ENCODE results near the gene ZFAND2B. TPM values are rescaled to one million over a fixed set of nuclear protein-coding genes. Genes with fewer than 3 reads are reported as not detected.
"Not testable (repeated sequence)": the region's sequence is repeated elsewhere in the genome, so short reads cannot be mapped to it uniquely, and the experiment has no call there.

ZFAND2B gene
- total RNA-seq, 2 donors from 2014 or later: 21.7 to 83.8 TPM

DNA sequence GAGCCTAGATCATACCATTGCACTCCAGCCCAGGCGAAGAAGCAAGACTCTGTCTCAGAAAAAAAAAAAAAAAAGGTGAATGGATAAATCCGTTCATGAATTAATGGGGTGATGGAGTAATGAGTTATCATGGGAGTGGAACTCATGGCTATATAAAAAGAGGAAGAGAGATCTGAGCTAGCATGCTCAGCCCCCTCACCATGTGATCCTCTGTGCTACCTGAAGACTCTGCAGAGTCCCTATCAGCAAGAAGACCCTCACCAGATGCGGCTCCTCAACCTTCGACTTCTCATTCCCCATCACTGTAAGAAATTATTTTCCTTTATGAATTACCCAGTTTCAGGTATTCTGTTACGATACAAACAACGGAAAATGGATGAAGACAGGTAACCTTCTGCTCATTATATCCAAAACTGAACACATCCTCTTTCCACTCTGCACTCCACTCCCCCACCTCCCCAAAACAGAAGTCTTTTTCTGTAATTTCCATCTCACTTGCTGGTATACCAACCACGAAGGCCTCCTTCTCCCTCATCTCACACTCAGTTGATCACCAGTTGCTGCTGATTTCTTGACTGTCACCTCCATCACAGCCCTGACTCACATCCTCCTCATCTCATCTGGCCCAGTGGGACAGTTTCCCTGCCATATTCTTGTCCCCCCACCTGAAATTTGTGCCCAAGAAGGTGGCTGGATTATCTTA is 19.7 kb upstream of the ZFAND2B start:
- Histone ChIP-seq H3K27me3 (replicated peaks; ENCODE audit: insufficient read depth) (no peaks in the 10 kb centered on the region), H3K36me3 (peaks cover 20% of the 10 kb centered on the region), H3K4me1 (ENCODE audit: control insufficient read depth in 1 of 2, low read depth in 2 of 2) (no peaks in the 10 kb centered on the region), H3K4me3 (no peak overlapping the region), H3K27ac (no peak overlapping the region), H3K9me3 (no peaks in the 10 kb centered on the region)
- TF ChIP-seq, protein P1, sequence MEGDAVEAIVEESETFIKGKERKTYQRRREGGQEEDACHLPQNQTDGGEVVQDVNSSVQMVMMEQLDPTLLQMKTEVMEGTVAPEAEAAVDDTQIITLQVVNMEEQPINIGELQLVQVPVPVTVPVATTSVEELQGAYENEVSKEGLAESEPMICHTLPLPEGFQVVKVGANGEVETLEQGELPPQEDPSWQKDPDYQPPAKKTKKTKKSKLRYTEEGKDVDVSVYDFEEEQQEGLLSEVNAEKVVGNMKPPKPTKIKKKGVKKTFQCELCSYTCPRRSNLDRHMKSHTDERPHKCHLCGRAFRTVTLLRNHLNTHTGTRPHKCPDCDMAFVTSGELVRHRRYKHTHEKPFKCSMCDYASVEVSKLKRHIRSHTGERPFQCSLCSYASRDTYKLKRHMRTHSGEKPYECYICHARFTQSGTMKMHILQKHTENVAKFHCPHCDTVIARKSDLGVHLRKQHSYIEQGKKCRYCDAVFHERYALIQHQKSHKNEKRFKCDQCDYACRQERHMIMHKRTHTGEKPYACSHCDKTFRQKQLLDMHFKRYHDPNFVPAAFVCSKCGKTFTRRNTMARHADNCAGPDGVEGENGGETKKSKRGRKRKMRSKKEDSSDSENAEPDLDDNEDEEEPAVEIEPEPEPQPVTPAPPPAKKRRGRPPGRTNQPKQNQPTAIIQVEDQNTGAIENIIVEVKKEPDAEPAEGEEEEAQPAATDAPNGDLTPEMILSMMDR (IDR thresholded peaks at IDR 0.05): no peak
- DNase-seq (ENCODE audit: low spot score): no peak
- ATAC-seq (ENCODE audit: insufficient number of reproducible peaks, low FRiP score, low read depth): no peak

DNA sequence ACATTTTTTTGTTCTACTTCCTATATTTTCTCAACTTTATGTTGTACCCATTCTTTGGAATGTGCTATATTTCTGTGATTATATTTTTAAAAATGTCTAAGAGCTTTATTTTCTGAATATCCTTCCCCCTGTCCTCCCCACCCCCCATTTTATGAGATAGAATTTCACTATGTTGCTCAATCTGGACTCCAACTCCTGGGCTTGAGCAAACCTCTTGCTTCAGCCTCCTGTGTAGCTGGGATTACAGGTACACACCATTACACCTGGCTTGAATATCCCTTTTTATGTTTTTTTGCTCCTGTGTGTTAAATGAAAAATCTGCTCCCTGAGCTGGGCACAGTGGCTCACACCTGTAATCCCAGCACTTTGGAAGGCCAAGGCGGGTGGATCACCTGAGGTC is 9.2 kb upstream of the ZFAND2B start:
- no peaks in the 10 kb centered on the region for H3K4me1 ChIP-seq (ENCODE audit: control insufficient read depth in 1 of 2, low read depth in 2 of 2)

DNA sequence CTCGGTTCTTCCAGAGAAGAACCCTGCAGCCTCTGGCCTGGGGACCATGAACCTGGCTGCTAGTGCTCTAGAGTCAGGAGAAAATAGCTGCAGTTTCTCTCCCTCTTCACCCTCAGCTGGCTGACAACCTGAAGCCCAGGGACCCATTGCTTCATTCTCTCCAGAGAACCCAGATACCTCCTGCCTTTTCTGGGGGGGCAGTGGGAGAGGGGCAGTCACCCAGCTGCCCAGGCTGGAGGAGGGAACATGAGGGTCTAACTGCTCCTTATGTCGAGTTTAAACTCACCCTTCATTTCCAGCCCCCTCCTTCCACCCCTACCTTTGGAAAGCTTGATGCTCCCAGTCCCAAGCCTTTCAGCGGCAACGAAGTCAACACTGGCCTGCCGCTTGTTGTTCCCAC is 7.6 kb upstream of the ZFAND2B start:
- Histone ChIP-seq H3K27ac (no peak overlapping the region), H3K9me3 (no peaks in the 10 kb centered on the region), H3K36me3 (no peaks in the 10 kb centered on the region), H3K4me3 (no peak overlapping the region), H3K27me3 (replicated peaks; ENCODE audit: insufficient read depth) (no peaks in the 10 kb centered on the region), H3K4me1 (ENCODE audit: control insufficient read depth in 1 of 2, low read depth in 2 of 2) (no peaks in the 10 kb centered on the region)
- no peak for ATAC-seq (ENCODE audit: insufficient number of reproducible peaks, low FRiP score, low read depth)
- TF ChIP-seq, protein P1 (IDR thresholded peaks at IDR 0.05): no peak
- DNase-seq (ENCODE audit: low spot score): no peak

More for the DNA sequence above, 9.2 kb upstream of the ZFAND2B start:
- Histone ChIP-seq H3K36me3 (no peaks in the 10 kb centered on the region), H3K4me3 (no peak overlapping the region), H3K27ac (no peak overlapping the region), H3K27me3 (replicated peaks; ENCODE audit: insufficient read depth) (no peaks in the 10 kb centered on the region), H3K9me3 (no peaks in the 10 kb centered on the region)
- DNase-seq (ENCODE audit: low spot score): no peak
- TF ChIP-seq, protein P1 (IDR thresholded peaks at IDR 0.05): no peak
- ATAC-seq (ENCODE audit: insufficient number of reproducible peaks, low FRiP score, low read depth): no peak

DNA sequence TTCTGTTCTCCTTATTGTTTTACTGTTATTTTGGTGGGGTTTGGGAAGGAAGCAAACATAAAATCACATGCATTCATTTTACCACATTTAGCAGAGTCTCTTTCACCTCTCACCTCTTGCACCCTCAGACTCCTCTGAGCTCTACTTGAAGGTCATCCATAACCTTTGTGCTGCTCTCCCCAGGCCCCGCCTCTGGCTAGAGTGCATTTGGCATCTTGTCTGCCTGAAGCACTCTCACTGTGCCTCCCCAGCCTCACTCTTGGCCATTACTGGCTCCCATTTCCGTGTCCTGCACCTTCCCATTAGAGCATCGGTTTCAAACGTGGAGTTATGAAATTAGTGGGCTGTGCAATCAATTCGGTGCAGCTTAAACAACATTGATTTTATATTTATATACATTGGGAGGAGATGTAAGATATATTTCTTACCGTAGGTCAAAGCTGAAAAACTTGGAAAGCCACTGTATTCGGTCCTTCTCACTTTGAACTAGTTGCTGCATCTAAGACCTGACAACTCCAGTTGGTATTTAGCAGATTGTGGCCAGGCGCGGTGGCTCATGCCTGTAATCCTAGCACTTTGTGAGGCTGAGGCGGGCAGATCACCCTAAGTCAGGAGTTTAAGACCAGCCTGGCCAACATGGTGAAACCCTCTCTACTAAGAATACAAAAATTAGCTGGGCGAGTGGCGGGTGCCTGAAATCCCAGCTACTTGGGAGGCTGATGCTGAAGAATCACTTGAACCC is 6.9 kb upstream of the ZFAND2B start:
- no peaks in the 10 kb centered on the region for H3K4me1 ChIP-seq (ENCODE audit: control insufficient read depth in 1 of 2, low read depth in 2 of 2)
- H3K27ac ChIP-seq: no peak overlapping the region
- ATAC-seq (ENCODE audit: insufficient number of reproducible peaks, low FRiP score, low read depth) (no peak), DNase-seq (ENCODE audit: low spot score) (no peak)
- no peaks in the 10 kb centered on the region for H3K36me3 ChIP-seq
- TF ChIP-seq, protein P1 (IDR thresholded peaks at IDR 0.05): no peak
- H3K9me3 ChIP-seq: no peaks in the 10 kb centered on the region
- H3K4me3 ChIP-seq: no peak overlapping the region
- H3K27me3 ChIP-seq (replicated peaks; ENCODE audit: insufficient read depth): no peaks in the 10 kb centered on the region

DNA sequence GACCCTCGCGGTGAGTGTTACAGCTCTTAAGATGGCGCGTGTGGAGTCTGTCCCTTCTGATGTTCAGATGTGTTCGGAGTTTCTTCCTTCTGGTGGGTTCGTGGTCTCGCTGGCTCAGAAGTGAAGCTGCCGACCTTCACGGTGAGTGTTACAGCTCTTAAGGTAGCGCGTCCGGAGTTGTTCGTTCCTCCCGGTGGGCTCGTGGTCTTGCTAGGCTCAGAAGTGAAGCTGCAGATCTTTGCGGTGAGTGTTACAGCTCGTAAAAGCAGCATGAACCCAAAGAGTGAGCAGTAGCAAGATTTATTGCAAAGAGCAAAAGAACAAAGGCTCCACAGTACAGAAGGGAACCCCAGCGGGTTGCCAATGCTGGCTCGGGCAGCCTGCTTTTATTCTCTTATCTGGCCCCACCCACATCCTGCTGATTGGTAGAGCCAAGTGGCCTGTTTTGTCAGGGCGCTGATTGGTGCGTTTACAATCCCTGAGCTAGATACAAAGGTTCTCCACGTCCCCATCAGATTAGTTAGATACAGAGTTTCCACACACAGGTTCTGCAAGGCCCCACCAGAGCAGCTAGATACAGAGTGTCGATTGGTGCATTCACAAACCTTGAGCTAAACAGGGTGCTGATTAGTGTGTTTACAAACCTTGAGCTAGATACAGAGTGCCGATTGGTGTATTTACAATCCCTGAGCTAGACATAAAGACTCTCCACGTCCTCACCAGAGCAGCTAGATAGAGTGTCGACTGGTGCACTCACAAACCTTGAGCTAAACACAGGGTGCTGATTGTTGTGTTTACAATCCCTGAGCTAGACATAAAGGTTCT is 5.9 kb upstream of the ZFAND2B start:
- H3K9me3 ChIP-seq; H3K27ac ChIP-seq; DNase-seq (ENCODE audit: low spot score); H3K4me1 ChIP-seq (ENCODE audit: control insufficient read depth in 1 of 2, low read depth in 2 of 2); H3K36me3 ChIP-seq; ATAC-seq (ENCODE audit: insufficient number of reproducible peaks, low FRiP score, low read depth); H3K27me3 ChIP-seq (replicated peaks; ENCODE audit: insufficient read depth); H3K4me3 ChIP-seq: not testable (repeated sequence)

DNA sequence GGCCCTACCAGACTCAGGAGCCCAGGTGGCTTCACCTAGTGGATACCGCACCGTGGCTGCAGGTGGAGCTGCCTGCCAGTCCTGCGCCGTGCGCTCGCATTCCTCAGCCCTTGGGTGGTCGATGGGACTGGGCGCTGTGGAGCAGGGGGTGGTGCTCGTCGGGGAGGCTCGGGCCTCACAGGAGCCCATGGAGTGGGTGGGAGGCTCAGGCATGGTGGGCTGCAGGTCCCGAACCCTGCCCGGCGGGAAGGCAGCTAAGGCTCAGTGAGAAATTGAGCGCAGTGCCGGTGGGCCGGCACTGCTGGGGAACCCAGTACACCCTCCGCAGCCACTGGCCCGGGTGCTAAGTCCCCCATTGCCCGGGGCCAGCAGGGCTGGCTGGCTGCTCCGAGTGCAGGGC is 5.3 kb upstream of the ZFAND2B start:
- not testable (repeated sequence) for DNase-seq (ENCODE audit: low spot score)

More for the DNA sequence above, 5.3 kb upstream of the ZFAND2B start:
- H3K4me1 ChIP-seq (ENCODE audit: control insufficient read depth in 1 of 2, low read depth in 2 of 2); ATAC-seq (ENCODE audit: insufficient number of reproducible peaks, low FRiP score, low read depth); H3K27ac ChIP-seq; H3K4me3 ChIP-seq; H3K27me3 ChIP-seq (replicated peaks; ENCODE audit: insufficient read depth); H3K9me3 ChIP-seq; H3K36me3 ChIP-seq: not testable (repeated sequence)

Data from thoracic aorta (tissue), 2 donors.